Neural crest cell (in vitro differentiated cells): ENCODE results near the gene RGS17. TPM values are rescaled to one million over a fixed set of nuclear protein-coding genes. Genes with fewer than 3 reads are reported as not detected.

Source experiments
- DNase-seq: peaks from one replicate; pipeline ENCODE4 v3.0.0; 2021; ENCODE audit warnings: low read depth, mixed read lengths, low spot score
- H3K27ac Mint-ChIP-seq: one replicate; pipeline ENCODE4 v1.8.0; 2021; ENCODE audit warnings: mild to moderate bottlenecking, mixed read lengths; ENCODE audit not compliant: unreplicated experiment
- H3K27me3 Mint-ChIP-seq: 2 replicates; pipeline ENCODE4 v1.8.0; 2021; ENCODE audit warnings: low read depth, mild to moderate bottlenecking, mixed read lengths
- H3K36me3 Mint-ChIP-seq: 2 replicates; pipeline ENCODE4 v1.8.0; 2021; ENCODE audit warnings: low read depth, mild to moderate bottlenecking, mixed read lengths
- H3K4me1 Mint-ChIP-seq: 2 replicates; pipeline ENCODE4 v1.8.0; 2021; ENCODE audit warnings: mixed read lengths
- H3K4me3 Mint-ChIP-seq: one replicate; pipeline ENCODE4 v1.8.0; 2021; ENCODE audit warnings: mild to moderate bottlenecking, mixed read lengths
- H3K9me3 Mint-ChIP-seq: 2 replicates; pipeline ENCODE4 v1.8.0; 2021; ENCODE audit warnings: mixed read lengths
- CTCF ChIP-seq: fragments of 200-600 bp; sonication (generic); conservative IDR thresholded peaks from 2 replicates; pipeline ENCODE4 v1.5.0; 2021; ENCODE audit warnings: antibody characterized with exemption, mild to moderate bottlenecking
- total RNA-seq: library from RNA; stranded (reverse); gene quantifications from 2 replicates; pipeline ENCODE4 v1.2.1, GENCODE V29; 2021

Gene RGS17
- total RNA-seq, 1 donor from 2014 or later: 4.7 TPM

- Mint-ChIP-seq H3K27ac (no peak overlapping the region), H3K4me1 (peaks cover 11% of the 10 kb centered on the region), H3K27me3 (no peaks in the 10 kb centered on the region), H3K36me3 (peaks cover 8% of the 10 kb centered on the region), H3K9me3 (peaks cover 5% of the 10 kb centered on the region), H3K4me3 (no peak overlapping the region)
- TF ChIP-seq CTCF: no peak
- DNase-seq: no peak
Measured at GRCh38 chr6:153058909-153059308, 72.2 kb downstream of the RGS17 start.

GRCh38 chr6:153058291-153058690 lies 72.8 kb downstream of the RGS17 start:
- TF ChIP-seq CTCF: no peak
- Mint-ChIP-seq H3K27ac (no peak overlapping the region), H3K36me3 (peaks cover 4% of the 10 kb centered on the region), H3K4me1 (peaks cover 11% of the 10 kb centered on the region), H3K4me3 (no peak overlapping the region), H3K9me3 (peaks cover under 1% of the 10 kb centered on the region), H3K27me3 (no peaks in the 10 kb centered on the region)
- DNase-seq: no peak

- no peaks in the 10 kb centered on the region for H3K27me3 Mint-ChIP-seq
- peaks cover 11% of the 10 kb centered on the region for H3K4me1 Mint-ChIP-seq
- no peak for DNase-seq
- no peak overlapping the region for H3K4me3 Mint-ChIP-seq
- peaks cover 5% of the 10 kb centered on the region for H3K9me3 Mint-ChIP-seq
- H3K27ac Mint-ChIP-seq: no peak overlapping the region
- TF ChIP-seq CTCF: no peak
- H3K36me3 Mint-ChIP-seq: peaks cover 4% of the 10 kb centered on the region
Measured at GRCh38 chr6:153056308-153056707, 74.8 kb downstream of the RGS17 start.

GRCh38 chr6:153051801-153052200 lies 79.3 kb downstream of the RGS17 start:
- Mint-ChIP-seq H3K27me3 (no peaks in the 10 kb centered on the region), H3K9me3 (peaks cover 10% of the 10 kb centered on the region), H3K27ac (no peak overlapping the region), H3K4me3 (no peak overlapping the region), H3K36me3 (peaks cover 15% of the 10 kb centered on the region), H3K4me1 (peaks cover 5% of the 10 kb centered on the region)
- no peak for DNase-seq
- no peak for TF ChIP-seq CTCF

- H3K4me3 Mint-ChIP-seq: no peak overlapping the region
- no peaks in the 10 kb centered on the region for H3K27me3 Mint-ChIP-seq
- TF ChIP-seq CTCF: no peak
- no peak overlapping the region for H3K27ac Mint-ChIP-seq
- H3K9me3 Mint-ChIP-seq: peaks cover 10% of the 10 kb centered on the region
- peaks cover 15% of the 10 kb centered on the region for H3K36me3 Mint-ChIP-seq
- DNase-seq: no peak
- peaks cover 5% of the 10 kb centered on the region for H3K4me1 Mint-ChIP-seq
Measured at GRCh38 chr6:153048631-153049030, 82.5 kb downstream of the RGS17 start.

- no peak overlapping the region for H3K27ac Mint-ChIP-seq
- peaks cover 5% of the 10 kb centered on the region for H3K4me1 Mint-ChIP-seq
- peaks cover 10% of the 10 kb centered on the region for H3K9me3 Mint-ChIP-seq
- no peaks in the 10 kb centered on the region for H3K27me3 Mint-ChIP-seq
- no peak for TF ChIP-seq CTCF
- H3K4me3 Mint-ChIP-seq: no peak overlapping the region
- DNase-seq: no peak
- H3K36me3 Mint-ChIP-seq: peaks cover 15% of the 10 kb centered on the region
Measured at GRCh38 chr6:153047386-153047785, 83.7 kb downstream of the RGS17 start.
